Uterus (tissue), 2 donors: ENCODE results near the gene MYPOP.

Source experiments
- POLR2A ChIP-seq, 2 donors: fragments of 450-650 bp; IDR thresholded peaks; one replicate each; pipeline ENCODE4 v1.6.1; 2016; ENCODE audit warnings: antibody characterized with exemption in 2 of 2, mild to moderate bottlenecking in 1 of 2, moderate library complexity in 1 of 2
- TF ChIP-seq, protein P1 (sequence below), 4 experiments: fragments of 200-600 bp in 2 of 4; fragments of 450-650 bp in 2 of 4; sonication (generic) in 2 of 4; IDR thresholded peaks; one replicate each; pipeline ENCODE4 v1.5.1; 2016 to 2019; ENCODE audit warnings: antibody characterized with exemption in 4 of 4, mild to moderate bottlenecking in 2 of 4, moderate library complexity in 1 of 4

- TF ChIP-seq, protein P1, sequence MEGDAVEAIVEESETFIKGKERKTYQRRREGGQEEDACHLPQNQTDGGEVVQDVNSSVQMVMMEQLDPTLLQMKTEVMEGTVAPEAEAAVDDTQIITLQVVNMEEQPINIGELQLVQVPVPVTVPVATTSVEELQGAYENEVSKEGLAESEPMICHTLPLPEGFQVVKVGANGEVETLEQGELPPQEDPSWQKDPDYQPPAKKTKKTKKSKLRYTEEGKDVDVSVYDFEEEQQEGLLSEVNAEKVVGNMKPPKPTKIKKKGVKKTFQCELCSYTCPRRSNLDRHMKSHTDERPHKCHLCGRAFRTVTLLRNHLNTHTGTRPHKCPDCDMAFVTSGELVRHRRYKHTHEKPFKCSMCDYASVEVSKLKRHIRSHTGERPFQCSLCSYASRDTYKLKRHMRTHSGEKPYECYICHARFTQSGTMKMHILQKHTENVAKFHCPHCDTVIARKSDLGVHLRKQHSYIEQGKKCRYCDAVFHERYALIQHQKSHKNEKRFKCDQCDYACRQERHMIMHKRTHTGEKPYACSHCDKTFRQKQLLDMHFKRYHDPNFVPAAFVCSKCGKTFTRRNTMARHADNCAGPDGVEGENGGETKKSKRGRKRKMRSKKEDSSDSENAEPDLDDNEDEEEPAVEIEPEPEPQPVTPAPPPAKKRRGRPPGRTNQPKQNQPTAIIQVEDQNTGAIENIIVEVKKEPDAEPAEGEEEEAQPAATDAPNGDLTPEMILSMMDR (IDR thresholded peaks at IDR 0.05): no peak
- TF ChIP-seq POLR2A (IDR thresholded peaks at IDR 0.05): no peak
Measured at GRCh38 chr19:45906221-45906620, 3.8 kb upstream of the MYPOP start.
